Esophagus squamous epithelium (tissue), 5 donors: ENCODE data around the gene GPA33. TPM values are rescaled to one million over a fixed set of nuclear protein-coding genes. Genes with fewer than 3 reads are reported as not detected.

ENCODE experiments used
- DNase-seq: peaks from one replicate; lab custom pipeline; 2025; lab: John Stamatoyannopoulos, UW
- H3K27ac ChIP-seq, 4 donors: fragments of 200-600 bp; sonication (generic); one replicate each; pipeline ENCODE4 v1.5.1; 2016 to 2019; ENCODE audit warnings: mild to moderate bottlenecking in 1 of 4
- H3K27me3 ChIP-seq, 4 donors: fragments of 200-600 bp; sonication (generic); 1 replicate in 3 of 4; 2 replicates in 1 of 4; pipeline versions ENCODE4 v1.5.1 to v1.6.0; 2017 to 2021; ENCODE audit warnings: antibody characterized with exemption in 1 of 4
- H3K36me3 ChIP-seq, 3 donors: fragments of 200-600 bp; sonication (generic); one replicate each; pipeline ENCODE4 v1.5.1; 2016 to 2019
- H3K4me1 ChIP-seq, 3 donors: fragments of 200-600 bp; sonication (generic); one replicate each; pipeline ENCODE4 v1.5.1; 2017 to 2019
- H3K4me3 ChIP-seq, 4 donors: fragments of 200-600 bp; sonication (generic); 1 replicate in 3 of 4; 2 replicates in 1 of 4; pipeline ENCODE4 v1.5.1; 2016 to 2019; ENCODE audit warnings: mild to moderate bottlenecking in 2 of 4, moderate library complexity in 1 of 4
- H3K9me3 ChIP-seq, 3 donors: fragments of 200-600 bp; sonication (generic); one replicate each; pipeline ENCODE4 v1.5.1; 2016 to 2019
- CTCF ChIP-seq, 6 experiments: fragments of 450-650 bp in 4 of 6; fragments of 200-600 bp in 2 of 6; sonication (generic) in 2 of 6; IDR thresholded peaks; one replicate each; pipeline ENCODE4 v1.5.1; 2016 to 2019; ENCODE audit warnings: antibody characterized with exemption in 6 of 6, mild to moderate bottlenecking in 4 of 6, moderate library complexity in 4 of 6
- POLR2A ChIP-seq, 4 donors: fragments of 450-650 bp; IDR thresholded peaks; one replicate each; pipeline ENCODE4 v1.6.1; 2017; ENCODE audit warnings: antibody characterized with exemption in 4 of 4, mild to moderate bottlenecking in 4 of 4, moderate library complexity in 3 of 4
- WGBS, 2 donors: methylation state at CpG; one replicate each; pipeline ENCODE4 v1.1.5; 2018; 5-methylcytosine and 5-hydroxymethylcytosine counted together
- intact Hi-C: fragments of 100-400 bp; cut with DNase I; formaldehyde crosslinking; loops from one replicate; pipeline ENCODE4 v1.15.0; 2022
- total RNA-seq, 4 donors: library from RNA; depleted of rRNA; stranded (reverse); fragments of >200 nt; gene quantifications; one replicate each; pipeline ENCODE4 v1.1.0, GENCODE V29; 2016
- donor health status: DM: yes; HTN: yes; CAD: no.

Gene GPA33
- total RNA-seq, 4 donors from 2014 or later: not detected

GRCh38 chr1:167111868-167112709 is 21.9 kb upstream of the GPA33 start:
- no peak for DNase-seq
- Histone ChIP-seq H3K36me3 (no peaks in the 10 kb centered on the region), H3K27ac (no peak overlapping the region), H3K4me3 (no peak overlapping the region), H3K9me3 (no peaks in the 10 kb centered on the region), H3K27me3 (peaks cover 0 to 25% (median 0%) of the 10 kb centered on the region in 4 donors), H3K4me1 (peaks cover 0 to 5% (median 0%) of the 10 kb centered on the region in 3 donors)
- TF ChIP-seq POLR2A (IDR thresholded peaks at IDR 0.05) (no peak), CTCF (IDR thresholded peaks at IDR 0.05) (no peak)
- 49 to 69% methylated on average over 4 of the region's 4 CpGs for WGBS, 2 donors
- intact Hi-C loops: no loop called here

GRCh38 chr1:167110586-167110985 is 20.4 kb upstream of the GPA33 start:
- no peaks in the 10 kb centered on the region for H3K36me3 ChIP-seq
- H3K4me1 ChIP-seq: peaks cover 0 to 5% (median 0%) of the 10 kb centered on the region in 3 donors
- peaks cover 0 to 20% (median 0%) of the 10 kb centered on the region in 4 donors for H3K27me3 ChIP-seq
- intact Hi-C loops: no loop called here
- DNase-seq: no peak
- H3K9me3 ChIP-seq: no peaks in the 10 kb centered on the region
- WGBS, 2 donors: 64 to 83% methylated on average over 3 of the region's 3 CpGs
- H3K4me3 ChIP-seq: no peak overlapping the region
- TF ChIP-seq CTCF (IDR thresholded peaks at IDR 0.05) (no peak), POLR2A (IDR thresholded peaks at IDR 0.05) (no peak)
- H3K27ac ChIP-seq: no peak overlapping the region

GRCh38 chr1:167109125-167109524 is 18.9 kb upstream of the GPA33 start:
- Histone ChIP-seq H3K4me1 (peaks cover 0 to 5% (median 0%) of the 10 kb centered on the region in 3 donors), H3K27ac (no peak overlapping the region), H3K4me3 (no peak overlapping the region), H3K9me3 (no peaks in the 10 kb centered on the region), H3K36me3 (no peaks in the 10 kb centered on the region), H3K27me3 (peaks cover 0 to 14% (median 0%) of the 10 kb centered on the region in 4 donors)
- TF ChIP-seq POLR2A (IDR thresholded peaks at IDR 0.05) (no peak), CTCF (IDR thresholded peaks at IDR 0.05) (no peak)
- 50% methylated on average over 1 to 2 of the region's 2 CpGs for WGBS, 2 donors
- intact Hi-C loops: no loop called here
- DNase-seq: no peak

- Histone ChIP-seq H3K27me3 (peaks cover 0 to 9% (median 0%) of the 10 kb centered on the region in 4 donors), H3K27ac (no peak overlapping the region), H3K4me1 (peaks cover 0 to 5% (median 0%) of the 10 kb centered on the region in 3 donors), H3K4me3 (no peak overlapping the region), H3K9me3 (no peaks in the 10 kb centered on the region), H3K36me3 (no peaks in the 10 kb centered on the region)
- no peak for DNase-seq
- TF ChIP-seq CTCF (IDR thresholded peaks at IDR 0.05) (no peak), POLR2A (IDR thresholded peaks at IDR 0.05) (no peak)
- intact Hi-C loops: no loop called here
These were observed 17.3 kb upstream of the GPA33 start for GRCh38 chr1:167107456-167107855.

- 82% methylated on average over 4 of the region's 4 CpGs for WGBS, 2 donors
These were observed 15.9 kb upstream of the GPA33 start for GRCh38 chr1:167106119-167106461.

More at GRCh38 chr1:167106119-167106461, 15.9 kb upstream of the GPA33 start:
- Histone ChIP-seq H3K4me1 (peaks cover 0 to 5% (median 0%) of the 10 kb centered on the region in 3 donors), H3K4me3 (no peak overlapping the region), H3K27me3 (peaks cover 0 to 12% (median 0%) of the 10 kb centered on the region in 4 donors), H3K36me3 (no peaks in the 10 kb centered on the region), H3K9me3 (no peaks in the 10 kb centered on the region), H3K27ac (no peak overlapping the region)
- no peak for DNase-seq
- intact Hi-C loops: no loop called here
- no peak for TF ChIP-seq CTCF (IDR thresholded peaks at IDR 0.05)
- TF ChIP-seq POLR2A (IDR thresholded peaks at IDR 0.05): no peak
